NCI-H226 (cell line): ENCODE data around the gene CNOT8.

Source experiments
- DNase-seq: peaks from one replicate; pipeline ENCODE4 v3.0.0-alpha.2; 2015

CNOT8 gene

DNA sequence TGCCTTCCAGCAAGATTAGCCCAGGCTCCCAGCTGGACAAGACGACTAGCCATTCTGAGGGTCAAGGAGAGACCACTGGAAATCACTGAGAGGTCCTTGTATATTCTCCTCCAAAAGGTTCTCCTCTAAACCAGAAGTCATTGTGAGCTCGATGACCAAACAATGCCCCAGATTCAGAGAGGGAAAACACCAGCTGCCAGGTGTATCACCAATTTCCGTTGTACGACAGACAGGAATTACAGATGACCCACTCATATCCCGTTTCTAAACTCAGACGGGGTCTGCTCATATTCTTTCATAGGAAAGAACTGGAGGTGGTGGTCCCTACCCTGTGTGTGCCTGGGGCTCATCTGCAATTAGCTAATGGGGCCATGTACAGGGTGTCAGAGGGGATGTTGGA is 22.2 kb upstream of the CNOT8 start:
- no peak for DNase-seq

DNA sequence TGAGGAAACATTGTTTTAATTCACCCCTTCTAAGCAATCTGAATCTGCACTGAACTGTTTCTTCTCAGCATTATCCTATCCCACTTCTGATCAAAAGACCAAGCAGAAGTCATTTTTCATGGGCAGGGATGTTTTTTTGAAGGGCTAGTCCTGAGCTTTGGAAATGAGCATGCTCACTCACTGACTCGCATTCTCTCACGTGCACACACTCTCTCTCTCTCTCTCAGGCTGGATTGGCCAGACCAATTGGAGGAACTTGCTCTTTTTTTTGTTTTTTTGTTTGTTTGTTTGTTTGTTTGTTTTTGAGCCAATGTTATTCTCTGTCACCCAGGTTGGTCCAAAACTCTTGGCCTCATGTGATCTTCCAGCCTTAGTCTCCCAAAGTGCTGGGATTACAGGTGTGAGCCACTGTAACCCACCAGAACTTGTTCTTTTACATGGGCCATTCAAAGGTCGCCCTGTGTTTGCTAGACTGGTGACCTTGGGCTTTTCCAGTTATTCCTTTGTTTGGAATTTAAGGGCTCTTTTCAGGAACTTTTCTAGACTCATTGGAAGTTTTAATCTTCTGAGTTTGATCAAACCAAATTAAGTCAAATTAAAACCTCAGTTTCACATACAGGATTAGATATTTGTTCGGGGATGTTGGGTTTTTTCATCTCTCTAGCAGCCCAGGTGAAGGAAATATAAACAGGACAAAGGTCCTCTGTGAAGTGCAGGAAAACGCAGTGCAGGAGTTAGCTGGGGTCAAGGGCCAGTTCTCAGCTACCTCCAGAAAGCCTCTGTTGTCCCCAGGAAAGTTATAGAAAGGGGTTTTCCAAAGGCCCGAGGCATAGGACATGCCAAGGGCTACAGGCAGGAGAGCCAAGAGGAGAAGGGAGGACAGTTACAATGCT is 21.2 kb upstream of the CNOT8 start:
- no peak for DNase-seq

DNA sequence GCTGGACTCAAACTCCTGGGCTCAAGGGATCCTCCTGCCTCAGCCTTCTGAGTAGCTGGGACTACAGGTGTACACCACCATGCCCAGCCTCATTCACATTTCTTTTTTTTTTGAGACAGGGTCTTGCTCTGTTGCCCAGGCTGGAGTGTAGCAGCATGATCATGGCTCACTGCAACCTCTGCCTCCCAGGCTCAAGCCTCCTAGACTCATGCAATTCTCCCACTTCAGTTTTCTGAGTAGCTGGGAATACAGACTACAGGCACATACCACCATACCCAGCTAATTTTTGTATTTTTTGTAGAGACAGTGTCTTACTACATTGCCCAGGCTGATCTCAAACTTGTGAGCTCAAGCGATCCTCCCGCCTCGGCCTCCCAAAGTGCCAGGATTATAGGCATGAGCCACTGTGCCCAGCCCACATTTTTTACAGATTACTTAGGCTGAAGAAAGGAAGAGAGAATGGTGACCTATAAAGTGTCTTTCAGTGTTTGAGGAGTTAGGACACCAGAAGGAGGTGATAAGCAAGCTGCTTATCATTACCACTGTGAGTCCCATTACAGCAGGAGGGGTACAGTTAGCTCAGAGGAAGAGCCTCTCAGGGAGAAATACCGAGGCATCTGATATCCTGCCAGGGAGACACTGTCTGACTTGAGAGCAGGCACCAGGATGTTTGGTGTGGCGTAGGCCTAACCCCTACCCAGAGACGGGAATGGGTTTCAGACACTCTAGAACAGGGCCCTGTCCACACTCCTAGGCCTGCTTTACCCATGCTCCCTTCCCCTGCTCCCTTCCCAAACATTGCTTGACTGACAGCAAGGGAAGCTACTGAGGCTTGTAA is 17.8 kb upstream of the CNOT8 start:
- DNase-seq = no peak

DNA sequence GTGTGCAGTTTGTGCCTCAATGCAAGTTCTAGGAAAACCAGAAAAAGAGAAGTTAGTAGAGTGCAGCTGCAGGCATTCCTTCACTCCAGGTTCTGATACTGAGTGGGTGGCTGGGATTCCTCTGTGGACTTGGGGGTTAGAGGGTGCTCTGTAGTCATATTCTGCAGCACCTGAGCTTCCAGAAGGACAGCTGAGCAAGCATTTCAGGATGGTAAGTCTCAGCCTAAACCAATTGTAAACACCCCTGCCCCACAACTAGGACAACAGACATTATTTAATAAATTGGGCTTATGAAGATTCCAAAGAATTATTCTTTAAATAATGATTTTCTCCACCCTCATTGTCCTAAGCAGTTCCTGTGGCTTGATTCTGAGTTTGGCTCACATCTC is 17.2 kb upstream of the CNOT8 start:
- DNase-seq = no peak

DNA sequence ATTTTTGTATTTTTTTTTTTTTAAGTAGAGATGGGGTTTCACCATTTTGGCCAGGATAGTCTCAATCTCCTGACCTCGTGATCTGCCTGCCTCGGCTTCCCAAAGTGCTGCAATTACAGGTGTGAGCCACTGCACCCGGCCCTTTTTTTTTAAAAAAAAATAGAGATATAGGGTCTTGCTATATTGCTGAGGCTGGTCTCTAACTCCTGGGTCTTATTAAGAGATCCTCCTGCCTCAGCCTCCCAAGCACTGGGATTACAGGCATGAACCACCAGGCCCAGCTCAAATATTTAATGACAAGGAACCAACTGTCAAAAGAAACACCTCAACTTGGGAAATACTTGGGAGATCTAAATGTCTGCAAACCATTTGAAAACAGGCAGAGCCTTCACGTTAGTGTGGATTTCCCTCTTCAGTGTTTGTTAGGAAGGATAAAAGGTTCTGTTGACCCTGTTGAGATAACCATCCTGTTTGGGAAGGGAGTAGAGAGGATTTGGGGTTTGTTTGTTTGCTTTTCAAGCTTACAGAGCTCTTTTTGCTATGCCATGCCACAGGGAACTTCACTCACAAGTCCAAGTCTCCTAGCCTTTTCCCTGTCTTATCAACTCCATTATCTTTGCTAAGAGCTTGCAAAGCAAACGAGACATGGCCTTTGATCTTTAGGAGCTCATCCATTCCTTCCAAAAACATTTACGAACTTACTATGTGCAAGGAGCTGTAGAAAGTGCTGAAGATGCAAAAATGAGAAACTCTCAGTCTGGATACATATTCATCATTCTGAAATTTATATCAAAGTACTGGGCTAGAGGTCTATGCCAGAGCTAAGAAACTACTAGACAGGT is 15.5 kb upstream of the CNOT8 start:
- DNase-seq = no peak

DNA sequence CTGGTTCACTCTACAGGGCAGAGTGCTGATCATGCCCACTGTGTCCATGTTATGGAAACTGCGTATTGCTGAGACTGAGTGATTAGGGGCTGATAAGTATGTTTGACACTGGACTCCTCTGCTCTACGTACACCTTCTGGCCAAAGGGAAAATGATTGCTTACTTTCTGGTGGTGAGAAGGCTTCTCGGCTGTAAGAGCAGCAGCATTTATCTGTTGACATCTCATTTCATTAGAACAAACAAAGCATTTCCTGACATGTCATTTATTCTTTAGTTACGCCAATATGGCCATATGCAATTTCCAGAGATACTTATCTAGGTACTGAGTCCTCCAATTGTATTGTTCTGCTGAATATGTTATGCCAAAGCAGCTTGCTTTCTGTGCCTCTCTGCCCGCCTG is 13.6 kb upstream of the CNOT8 start:
- no peak for DNase-seq

DNA sequence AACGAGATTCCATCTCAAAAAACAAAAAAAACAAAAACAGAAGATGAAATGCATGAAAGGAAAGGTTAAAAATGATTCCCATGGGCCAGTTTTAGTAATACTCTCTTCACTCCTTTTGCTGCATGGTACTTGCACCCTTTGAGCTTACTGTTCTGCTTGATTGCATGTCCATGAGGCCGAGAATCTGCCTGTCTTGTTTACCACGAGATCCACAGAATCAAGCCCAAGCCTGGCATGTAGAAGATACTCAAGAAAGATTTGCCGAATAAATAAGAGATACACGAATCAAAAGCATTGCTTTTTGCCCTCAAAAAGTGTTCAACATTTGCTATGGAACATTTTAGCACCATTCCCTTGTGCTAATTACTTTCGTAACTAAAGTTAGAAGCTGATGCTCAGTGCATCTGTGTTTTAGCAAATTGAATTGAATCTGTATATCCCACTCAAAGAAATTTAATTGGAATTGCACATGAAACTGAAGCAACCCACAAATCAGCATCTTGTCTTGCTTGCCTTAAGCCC is 9.1 kb upstream of the CNOT8 start:
- DNase-seq = no peak

DNA sequence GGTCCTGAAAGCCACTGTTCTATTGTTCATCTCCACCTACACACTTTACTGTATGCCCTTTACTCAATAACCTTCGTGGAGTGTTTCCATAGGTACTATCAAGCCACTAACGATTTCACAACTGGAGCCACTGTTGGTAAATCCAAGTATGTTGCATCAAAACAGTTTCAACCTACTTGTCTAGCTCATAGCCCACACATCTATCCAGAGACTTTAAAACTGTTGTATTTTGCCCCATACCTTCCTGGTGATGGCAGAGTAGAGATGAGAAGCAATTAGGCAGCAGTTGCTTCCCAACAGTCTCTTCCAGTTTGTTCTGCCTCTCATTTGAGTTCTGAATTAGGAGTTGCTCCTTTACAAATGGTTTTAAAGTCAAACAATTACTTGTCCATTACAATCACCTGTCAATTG is 8.6 kb upstream of the CNOT8 start:
- no peak for DNase-seq

DNA sequence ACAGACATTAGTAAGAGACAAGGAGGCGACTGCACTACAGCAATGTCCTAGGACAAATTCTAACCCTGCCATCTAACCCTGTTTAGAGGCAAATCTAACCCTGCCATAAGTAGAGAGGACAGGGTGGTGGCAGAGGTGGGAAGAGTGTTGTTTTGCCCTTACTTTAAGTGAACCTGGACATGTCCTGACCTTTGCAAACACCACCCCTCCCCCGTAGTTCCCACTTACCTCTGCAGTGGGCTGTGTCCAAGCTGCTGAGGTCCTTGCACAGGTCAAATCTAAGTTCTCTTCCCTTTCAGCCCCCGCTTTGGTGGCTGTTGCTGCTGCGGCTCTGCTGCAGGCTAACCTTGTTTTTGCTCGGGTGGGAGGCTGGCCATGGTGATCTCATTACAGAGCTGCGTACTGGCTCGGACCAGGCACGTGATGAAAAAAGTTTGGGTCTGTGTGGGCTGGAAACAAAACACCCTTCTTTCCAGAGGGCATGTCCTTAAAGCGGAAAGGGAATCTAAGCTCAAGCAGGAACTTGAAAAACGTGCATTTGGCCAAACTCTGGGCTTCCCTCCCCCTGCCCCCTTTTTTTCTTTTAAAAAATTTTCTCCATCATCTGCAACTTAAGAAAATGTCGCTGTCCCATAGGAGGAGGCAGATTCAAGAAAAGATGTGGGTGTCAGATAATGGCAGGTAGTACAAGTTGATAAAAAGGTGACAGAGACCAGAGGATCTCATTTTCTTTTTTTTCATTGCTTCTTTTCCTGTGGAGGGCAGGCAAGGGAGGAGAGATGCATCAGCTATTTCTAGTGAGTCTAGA is 8.0 kb upstream of the CNOT8 start, which contains the start of gene FAXDC2:
Gene FAXDC2, minus strand, starts transcription at position 349 of the 808 bp plus-strand sequence. CDS start 12,425 bp downstream, outside the sequence.
- no peak for DNase-seq

DNA sequence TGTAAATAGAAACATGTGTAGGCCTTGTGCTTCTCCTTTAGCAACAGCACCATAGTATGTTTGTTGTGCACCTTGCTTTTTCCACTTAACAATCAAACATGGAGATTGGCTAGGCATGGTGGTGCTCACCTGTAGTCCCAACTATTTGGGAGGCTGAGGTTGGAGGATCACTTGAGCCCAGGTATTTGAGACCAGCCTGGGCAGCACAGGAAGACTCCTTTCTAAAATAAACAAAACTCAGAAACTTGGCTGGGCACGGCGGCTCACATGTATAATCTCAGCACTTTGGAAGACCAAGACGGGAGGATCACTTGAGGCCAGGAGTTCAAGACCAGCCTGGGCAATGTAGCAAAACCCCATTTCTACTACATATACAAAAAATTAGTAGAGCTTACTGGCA is 7.1 kb upstream of the CNOT8 start:
- DNase-seq = no peak

DNA sequence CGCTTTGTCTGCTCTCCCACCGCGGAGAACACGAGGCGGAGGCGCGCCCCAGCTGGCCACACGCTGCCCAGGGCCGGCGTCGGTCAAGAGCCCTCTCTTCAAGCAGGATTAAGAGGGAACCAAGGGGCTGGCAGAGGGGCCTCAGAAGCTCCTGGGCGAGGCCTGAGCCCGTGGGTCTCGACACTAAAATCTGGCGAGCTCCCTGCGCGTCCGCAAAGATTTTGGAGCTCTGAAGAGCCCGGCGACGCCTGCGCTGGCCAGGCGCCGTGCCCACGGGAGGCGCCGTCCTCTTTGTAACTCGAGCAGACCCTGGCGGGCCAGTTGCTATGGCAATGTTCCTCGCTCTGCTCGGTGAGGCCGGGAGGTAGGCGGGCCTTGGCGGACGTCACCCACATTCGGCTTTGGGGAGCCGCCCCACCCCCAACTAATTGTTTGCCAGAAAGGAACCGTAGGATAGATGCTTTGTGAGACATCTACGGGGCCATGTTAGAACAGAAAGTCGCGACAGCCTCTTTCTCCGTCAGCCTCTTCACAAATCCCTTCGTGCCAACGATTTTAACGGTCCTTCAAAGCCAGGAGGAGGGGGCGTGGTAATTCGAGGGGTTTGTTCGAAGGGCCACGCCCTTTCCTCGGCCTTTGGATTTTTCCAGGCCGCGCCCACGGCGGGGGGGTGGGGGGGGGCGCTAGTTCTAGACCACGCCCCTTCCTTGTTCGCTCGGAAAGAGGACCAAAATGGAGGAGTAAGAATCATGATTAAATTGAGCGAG is 714 bp upstream of the CNOT8 start:
- peak; percentile 94 for DNase-seq

DNA sequence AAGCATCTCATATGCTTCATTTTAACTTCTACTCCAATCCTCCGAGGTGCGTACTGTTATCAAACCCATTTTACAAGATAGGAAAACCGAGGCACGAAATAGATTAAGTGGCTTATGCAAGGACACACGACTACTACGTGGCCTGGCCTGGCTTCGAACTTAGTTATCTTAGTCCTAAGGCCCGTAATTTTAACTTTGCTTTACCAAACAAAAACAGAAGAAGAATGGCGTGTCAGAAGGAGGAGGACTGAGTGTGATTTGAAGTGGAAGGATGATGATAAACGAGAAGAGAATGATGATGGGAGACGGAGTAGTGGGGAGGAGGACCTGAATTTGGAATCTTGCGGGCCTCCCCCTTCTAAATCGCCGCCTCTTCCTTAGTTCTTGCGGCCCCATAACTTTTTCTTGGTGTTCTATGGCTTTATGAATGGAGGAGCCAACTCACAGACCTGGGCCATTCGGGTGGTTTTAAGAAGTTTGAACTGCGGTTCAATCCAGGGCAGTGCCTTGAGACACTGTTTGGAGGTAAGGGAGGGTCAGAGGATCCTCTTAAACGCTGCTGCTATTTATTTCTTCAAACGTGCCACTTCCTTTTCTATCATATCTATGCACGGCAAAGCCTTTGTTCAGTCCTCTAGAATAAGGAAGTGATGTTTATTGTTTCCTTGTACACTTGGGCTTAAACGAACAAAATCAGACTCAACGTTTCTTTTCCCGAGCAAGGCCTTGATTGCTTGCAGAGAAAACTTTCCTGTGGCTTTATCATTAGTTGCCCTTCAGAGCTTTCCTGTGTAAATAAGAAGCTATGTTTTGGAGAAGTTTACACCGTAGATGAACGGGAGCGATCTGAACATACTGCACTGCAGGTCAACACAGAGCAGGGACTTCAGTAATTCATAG is 795 bp downstream of the CNOT8 start:
- no peak for DNase-seq

DNA sequence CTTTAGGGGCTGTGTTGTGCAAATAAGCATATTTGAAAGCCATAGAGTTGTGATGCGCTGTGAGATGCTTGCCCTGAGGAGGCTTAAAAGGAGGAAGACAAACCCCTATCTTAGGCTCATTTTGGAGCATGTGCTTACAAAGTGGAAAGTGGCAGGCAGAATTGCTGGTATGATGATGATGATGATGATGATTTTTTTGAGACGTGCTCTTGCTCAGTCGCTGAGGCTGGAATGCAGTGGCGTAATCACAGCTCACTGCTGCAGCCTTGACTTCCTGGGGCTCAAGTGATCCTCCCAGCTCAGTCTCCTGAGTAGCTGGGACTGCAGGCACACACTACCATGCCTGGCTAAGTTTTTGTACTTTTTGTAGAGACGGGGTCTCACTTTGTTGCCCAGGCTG is 1.7 kb downstream of the CNOT8 start:
- peak; percentile 37 for DNase-seq

DNA sequence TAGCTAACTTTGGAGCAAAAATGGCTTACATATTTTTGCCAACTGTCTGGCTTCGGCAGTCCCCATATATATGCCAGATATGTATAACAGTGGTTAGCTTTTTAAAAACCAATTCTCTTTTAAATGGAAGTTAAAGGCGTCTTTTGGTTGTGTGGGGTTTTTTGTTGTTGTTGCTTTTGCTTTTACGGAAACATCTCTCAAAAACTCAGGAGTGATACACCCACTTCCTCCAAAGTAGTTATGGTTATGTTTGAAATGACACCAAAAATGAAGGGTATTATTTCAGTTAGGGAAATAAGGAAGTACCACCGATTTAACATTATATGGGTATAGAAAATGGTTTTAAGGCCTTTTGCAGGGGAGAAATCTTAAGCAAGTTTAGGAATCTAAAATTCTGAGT is 2.3 kb downstream of the CNOT8 start:
- DNase-seq = no peak

DNA sequence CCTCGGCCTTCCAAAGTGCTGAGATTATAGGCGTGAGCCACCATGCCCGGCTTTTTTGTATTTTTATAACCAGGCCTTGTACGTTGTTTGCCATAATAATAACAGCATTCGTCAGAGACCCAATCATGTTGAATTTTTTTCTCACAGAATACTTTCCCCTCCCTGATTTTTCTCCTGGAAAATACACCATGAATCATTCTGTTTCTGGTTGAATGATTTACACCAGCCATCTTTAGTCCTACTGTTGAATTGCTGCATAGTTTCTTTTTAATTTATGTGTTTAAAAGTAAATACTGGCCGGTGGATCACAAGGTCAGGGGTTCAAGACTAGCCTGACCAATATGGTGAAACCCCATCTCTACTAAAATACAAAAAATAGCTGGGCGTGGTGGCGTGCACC is 3.5 kb downstream of the CNOT8 start:
- DNase-seq = no peak

DNA sequence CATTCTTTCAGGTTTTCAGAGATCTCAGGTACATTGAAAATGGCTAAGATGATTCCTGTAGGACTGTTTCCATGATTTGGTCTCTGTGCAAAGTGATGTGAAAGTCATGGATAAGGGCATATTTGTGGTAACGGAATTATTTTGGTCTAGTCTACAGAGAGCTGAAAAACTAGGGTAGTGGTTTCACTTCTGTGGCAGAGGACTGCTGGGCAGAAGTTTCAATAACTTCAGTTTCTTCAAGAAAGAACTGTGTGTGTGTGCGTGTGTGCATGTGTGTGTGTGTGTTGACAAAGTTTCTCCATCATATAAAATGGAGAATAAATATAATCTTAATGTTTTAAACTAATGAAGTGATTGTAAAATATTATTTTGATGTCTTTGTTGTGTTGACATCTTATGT is 4.3 kb downstream of the CNOT8 start:
- DNase-seq = no peak

DNA sequence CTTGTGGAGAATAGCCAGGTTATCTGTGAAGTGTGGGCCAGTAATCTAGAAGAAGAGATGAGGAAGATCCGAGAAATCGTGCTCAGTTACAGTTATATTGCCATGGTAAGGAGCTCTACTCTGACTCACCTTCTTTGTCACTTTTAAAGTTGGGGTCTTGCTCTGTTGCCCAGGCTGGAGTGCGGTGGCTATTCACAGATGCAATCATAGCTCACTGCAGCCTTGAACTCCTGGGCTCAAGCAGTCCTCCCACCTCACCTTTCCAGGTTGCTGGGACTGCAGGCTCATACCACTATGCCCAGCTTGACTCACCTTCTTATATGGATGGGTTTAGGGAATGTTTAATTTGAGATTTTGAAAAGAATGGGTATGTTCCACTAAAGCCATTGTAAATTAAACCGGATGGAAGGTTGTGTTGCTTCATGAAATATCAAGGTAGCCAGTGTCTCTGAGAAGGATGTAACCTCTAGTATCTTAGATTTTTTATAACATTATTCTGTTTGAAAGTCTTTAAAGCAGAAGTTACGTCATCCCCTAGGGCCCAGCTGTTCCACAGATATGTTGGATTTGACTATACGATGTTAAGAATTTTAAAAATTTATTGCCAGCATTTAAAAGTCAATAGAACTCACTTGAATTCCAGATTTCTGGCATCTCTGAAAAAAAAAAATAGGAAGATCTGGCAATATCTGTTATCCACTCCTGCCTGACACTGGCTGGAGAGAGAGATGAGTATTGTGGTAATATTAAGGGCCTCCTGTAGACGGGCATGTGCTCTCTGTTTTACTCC is 5.1 kb downstream of the CNOT8 start:
- no peak for DNase-seq

DNA sequence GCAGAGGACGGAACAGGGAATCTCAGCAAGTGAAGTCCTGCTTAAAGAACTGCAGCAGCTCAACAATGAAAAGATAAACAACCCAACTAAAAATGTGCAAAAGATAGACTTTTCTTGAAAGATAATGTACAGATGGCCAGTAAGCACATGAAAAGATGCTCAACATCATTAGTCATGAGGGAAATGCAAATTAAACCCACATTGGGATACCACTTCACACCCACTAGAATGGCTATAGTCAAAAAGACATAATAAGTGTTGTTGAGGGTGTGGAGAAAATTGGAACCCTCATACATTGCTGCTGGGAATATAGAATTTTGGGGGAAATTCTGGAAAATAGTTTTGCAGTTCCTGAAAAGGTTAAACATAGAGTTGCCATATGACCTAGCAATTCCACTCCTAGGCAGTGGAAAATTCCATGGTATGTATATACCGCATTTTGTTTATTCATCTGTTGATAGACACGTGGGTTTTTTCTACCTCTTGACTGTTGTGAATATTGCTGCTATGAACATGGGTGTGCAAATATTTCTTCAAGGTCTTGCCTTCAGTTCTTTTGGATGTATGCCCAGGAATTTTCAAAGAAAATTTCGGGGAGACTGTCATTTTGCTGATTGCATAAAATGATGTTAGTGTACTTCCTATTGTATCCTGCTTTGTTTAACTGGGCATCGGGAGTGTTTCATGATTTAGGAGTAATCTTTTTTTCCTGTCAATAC is 7.2 kb downstream of the CNOT8 start:
- no peak for DNase-seq

DNA sequence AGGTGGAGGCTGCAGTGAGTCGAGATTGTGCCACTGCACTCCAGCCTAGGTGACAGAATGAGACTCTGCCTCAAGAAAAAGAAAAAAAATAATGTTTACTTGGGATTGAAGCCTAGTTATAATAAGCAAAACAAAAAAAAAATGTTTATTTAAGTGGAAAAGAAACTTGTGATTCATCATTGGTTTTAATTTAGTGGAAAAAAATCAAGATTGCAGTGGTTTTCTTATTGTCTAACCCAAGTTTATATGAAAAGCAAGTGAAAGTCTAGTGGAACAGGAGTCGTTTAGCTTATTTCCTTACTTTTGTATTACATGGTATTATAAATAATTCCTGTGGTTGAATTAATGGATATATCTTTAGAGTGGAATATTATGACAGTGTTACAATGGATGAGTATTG is 8.4 kb downstream of the CNOT8 start:
- DNase-seq = no peak
